ENCODE data around the gene ZNF292.
"Not testable (repeated sequence)": the region's sequence is repeated elsewhere in the genome, so short reads cannot be mapped to it uniquely, and the experiment has no call there.

Gene ZNF292

DNA sequence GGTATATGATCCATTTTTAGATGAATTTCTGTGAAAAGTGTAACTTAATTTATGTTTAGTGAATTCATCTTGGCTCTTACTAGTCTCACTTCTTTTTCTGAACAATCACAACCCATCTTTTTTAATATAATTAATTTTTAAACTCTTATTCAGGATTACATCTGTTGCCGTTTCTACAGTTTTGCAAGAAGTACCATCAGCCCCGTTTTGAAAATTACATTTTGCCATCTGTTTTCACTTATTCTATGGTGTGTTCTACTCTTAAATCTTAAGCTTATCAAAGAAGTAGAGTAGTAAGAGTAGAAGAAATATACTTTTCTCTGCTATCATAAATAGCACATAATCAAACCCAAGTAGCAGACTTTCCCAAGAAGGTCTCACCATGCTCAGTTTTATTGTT, 70.1 kb downstream of the ZNF292 start:
- DNase-seq (ENCODE audit: insufficient read length, low spot score) (no peak), FAIRE-seq (no peak)
- TF ChIP-seq, protein P1, sequence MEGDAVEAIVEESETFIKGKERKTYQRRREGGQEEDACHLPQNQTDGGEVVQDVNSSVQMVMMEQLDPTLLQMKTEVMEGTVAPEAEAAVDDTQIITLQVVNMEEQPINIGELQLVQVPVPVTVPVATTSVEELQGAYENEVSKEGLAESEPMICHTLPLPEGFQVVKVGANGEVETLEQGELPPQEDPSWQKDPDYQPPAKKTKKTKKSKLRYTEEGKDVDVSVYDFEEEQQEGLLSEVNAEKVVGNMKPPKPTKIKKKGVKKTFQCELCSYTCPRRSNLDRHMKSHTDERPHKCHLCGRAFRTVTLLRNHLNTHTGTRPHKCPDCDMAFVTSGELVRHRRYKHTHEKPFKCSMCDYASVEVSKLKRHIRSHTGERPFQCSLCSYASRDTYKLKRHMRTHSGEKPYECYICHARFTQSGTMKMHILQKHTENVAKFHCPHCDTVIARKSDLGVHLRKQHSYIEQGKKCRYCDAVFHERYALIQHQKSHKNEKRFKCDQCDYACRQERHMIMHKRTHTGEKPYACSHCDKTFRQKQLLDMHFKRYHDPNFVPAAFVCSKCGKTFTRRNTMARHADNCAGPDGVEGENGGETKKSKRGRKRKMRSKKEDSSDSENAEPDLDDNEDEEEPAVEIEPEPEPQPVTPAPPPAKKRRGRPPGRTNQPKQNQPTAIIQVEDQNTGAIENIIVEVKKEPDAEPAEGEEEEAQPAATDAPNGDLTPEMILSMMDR (IDR thresholded peaks at IDR 0.05; ENCODE audit: insufficient read depth, missing control alignments), result no peak

DNA sequence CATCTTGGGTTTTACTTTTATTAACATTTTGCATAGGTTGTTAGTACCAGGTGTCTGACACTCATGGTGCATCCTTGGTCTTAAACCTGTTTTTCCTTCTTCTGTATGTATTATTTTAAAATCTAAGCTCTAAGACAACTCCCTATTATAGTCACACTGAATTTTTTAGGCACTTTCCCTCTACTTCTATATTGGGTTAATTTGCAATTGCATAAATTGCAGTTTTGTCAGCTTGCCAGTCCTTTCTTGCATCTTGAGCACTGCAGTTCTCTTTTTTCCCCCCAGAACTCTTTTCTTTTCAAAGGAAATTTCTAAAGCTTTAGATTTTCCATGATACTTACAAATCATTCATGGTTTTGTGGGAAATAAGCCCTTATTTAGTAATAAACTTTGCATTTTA, 70.6 kb downstream of the ZNF292 start:
- no peak for FAIRE-seq
- no peak for DNase-seq (ENCODE audit: insufficient read length, low spot score)
- TF ChIP-seq, protein P1 (IDR thresholded peaks at IDR 0.05; ENCODE audit: insufficient read depth, missing control alignments), result no peak

DNA sequence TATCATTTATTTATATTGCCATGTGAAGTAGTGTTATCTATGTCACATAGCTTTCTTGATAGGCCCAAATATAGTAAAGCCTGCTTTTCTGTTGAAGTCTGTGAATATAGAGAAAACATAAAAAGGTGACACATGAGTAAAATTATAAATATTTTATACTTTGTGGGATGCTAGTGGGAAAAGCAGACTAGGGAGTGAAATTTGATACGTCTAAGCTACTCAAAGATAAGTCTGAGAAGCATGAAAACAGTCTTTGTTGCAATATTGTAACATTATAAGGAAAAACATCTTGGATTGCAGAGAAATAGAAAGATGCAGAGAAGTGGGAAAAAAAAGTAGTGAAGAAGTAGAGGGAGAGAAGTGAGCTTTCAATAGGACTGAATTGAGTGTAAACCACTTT, 75.4 kb downstream of the ZNF292 start:
- TF ChIP-seq, protein P1 (IDR thresholded peaks at IDR 0.05; ENCODE audit: insufficient read depth, missing control alignments), result no peak
- DNase-seq (ENCODE audit: insufficient read length, low spot score) (no peak), FAIRE-seq (no peak)

DNA sequence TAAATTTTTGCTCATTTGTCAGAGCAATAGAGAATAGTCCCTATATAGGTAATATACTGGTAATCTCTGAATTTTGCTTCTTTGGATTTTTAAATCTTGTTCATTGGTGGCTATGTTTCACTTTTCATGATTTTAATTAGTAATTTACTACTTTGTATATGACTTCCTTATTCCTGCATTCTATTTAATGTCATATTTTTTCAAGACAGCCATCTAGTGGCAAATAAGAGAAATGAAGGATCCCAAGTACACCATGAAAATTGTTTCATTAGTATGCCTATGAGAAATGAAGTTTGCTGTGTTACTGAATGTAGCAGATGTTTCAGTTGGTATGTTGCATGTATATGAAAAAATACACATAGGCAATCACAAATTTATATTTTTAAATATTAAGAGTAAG, 82.4 kb downstream of the ZNF292 start:
- peak; percentile 32 for FAIRE-seq
- TF ChIP-seq, protein P1 (IDR thresholded peaks at IDR 0.05; ENCODE audit: insufficient read depth, missing control alignments), result peak; percentile 33
- DNase-seq (ENCODE audit: insufficient read length, low spot score), result no peak

DNA sequence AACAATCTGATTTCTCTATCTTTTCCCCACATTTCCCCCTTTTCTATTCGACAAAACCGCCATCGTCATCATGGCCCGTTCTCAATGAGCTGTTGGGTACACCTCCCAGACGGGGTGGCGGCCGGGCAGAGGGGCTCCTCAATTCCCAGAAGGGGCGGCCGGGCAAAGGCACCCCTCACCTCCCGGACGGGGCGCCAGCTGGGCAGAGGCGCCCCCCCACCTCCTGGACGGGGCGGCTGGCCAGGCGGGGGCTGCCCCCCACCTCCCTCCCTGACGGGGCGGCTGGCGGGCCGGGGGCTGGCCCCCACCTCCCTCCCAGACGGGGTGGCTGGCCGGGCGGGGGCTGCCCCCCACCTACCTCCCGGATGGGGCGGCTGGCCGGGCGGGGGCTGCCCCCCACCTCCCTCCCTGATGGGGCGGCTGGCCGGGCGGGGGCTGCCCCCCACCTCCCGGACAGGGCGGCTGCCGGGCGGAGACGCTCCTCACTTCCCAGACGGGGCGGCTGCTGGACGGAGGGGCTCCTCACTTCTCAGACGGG, 83.8 kb downstream of the ZNF292 start:
- FAIRE-seq; DNase-seq (ENCODE audit: insufficient read length, low spot score): not testable (repeated sequence)

DNA sequence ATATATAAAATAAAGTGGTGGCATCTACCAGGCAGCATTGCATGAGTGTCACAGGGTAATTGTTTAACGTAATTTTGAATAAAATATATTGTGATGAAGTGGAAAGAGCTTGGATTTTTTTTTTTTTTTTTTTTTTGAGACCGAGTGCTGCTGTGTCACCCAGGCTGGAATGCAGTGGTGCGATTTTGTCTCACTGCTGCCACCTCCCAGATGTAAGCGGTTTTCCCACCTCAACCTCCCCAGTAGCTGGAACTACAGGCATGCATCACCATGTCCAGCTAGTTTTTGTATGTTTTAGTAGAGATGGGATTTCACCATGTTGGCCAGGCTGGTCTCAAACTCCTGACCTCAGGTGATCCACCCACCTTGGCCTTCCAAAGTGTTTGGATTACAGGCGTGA, 85.9 kb downstream of the ZNF292 start:
- TF ChIP-seq, protein P1 (IDR thresholded peaks at IDR 0.05; ENCODE audit: insufficient read depth, missing control alignments), result no peak
- FAIRE-seq (no peak), DNase-seq (ENCODE audit: insufficient read length, low spot score) (no peak)

DNA sequence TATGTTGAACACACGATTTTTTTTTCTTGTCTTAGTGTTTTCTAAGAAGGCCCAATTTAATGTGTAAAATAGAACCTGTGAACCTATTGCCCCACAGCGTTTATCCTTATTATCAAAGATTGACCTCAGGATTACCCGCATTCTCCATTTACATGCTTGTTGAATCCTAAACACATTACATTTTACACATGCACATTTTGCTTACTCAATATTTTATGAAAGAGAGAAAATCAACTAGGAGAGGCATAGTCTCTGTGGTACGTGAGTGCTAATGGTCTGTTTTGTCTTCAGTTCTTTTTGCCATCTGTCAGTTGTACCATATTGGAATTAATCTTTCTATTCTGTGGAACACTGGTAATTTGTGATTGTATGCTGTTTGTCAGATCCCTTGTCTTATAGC, 86.9 kb downstream of the ZNF292 start:
- DNase-seq (ENCODE audit: insufficient read length, low spot score) (no peak), FAIRE-seq (peak; percentile 76)
- TF ChIP-seq, protein P1 (IDR thresholded peaks at IDR 0.05; ENCODE audit: insufficient read depth, missing control alignments), result no peak

DNA sequence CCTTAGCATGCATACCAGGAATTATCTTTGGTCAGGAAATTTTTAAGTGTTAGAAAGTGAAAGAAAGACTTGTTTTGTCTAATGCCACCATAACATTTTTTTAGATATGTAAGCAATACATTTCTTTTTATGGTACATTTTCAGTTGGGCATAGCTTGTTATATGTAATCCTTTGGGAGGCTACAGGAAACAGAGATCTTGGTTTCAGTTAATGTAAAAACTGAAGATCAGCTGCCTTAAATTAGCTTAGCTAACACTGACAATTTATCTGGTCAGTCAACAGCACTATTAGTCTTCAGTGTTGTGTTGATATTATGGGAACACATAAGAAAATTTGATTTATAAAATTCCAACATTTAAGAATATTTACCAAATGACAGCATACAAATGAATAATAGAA, 88.4 kb downstream of the ZNF292 start:
- FAIRE-seq (peak; percentile 35), DNase-seq (ENCODE audit: insufficient read length, low spot score) (no peak)
- TF ChIP-seq, protein P1 (IDR thresholded peaks at IDR 0.05; ENCODE audit: insufficient read depth, missing control alignments), result no peak

Measured in D721Med (cell line).